OCI-LY1 (cell line): Measurements from ENCODE around the gene GSTP1.

Experiments used
- H2AFZ ChIP-seq: fragments of 200-600 bp; sonication (generic), shearing (Covaris generic); 2 replicates; pipeline ENCODE4 v1.6.0; 2014; ENCODE audit warnings: antibody characterized with exemption, mild to moderate bottlenecking, low read length
- H3F3A ChIP-seq: fragments of 200-600 bp; sonication (generic), shearing (Covaris generic); 2 replicates; pipeline ENCODE4 v1.6.0; 2014; ENCODE audit warnings: mild to moderate bottlenecking, antibody characterized with exemption, low read length, moderate library complexity; ENCODE audit not compliant: insufficient read depth
- H3K27ac ChIP-seq: fragments of 200-600 bp; sonication (generic); 2 replicates; pipeline ENCODE4 v1.5.1; 2014; ENCODE audit warnings: low read length, mixed run types, mild to moderate bottlenecking, low read depth; ENCODE audit not compliant: poor library complexity, severe bottlenecking
- H3K27me3 ChIP-seq: fragments of 200-600 bp; sonication (generic); 2 replicates; pipeline ENCODE4 v1.6.0; 2014; ENCODE audit warnings: antibody characterized with exemption, mild to moderate bottlenecking, low read length, moderate library complexity; ENCODE audit not compliant: insufficient read depth
- H3K36me3 ChIP-seq: fragments of 200-600 bp; sonication (generic); 2 replicates; pipeline ENCODE4 v1.6.1; 2014; ENCODE audit warnings: mild to moderate bottlenecking, antibody characterized with exemption, low read length, moderate library complexity, mixed read lengths; ENCODE audit not compliant: insufficient read depth
- H3K4me1 ChIP-seq: fragments of 200-600 bp; sonication (generic); 2 replicates; pipeline ENCODE4 v1.5.1; 2014; ENCODE audit warnings: mild to moderate bottlenecking, low read length, moderate library complexity; ENCODE audit not compliant: insufficient read depth, severe bottlenecking
- H3K4me2 ChIP-seq: fragments of 200-600 bp; sonication (generic), shearing (Covaris generic); 2 replicates; pipeline ENCODE4 v1.6.1; 2014; ENCODE audit warnings: low read length
- H3K4me3 ChIP-seq: fragments of 200-600 bp; sonication (generic); 2 replicates; pipeline ENCODE4 v1.5.1; 2014; ENCODE audit warnings: low read length, low read depth, mild to moderate bottlenecking, mixed read lengths; ENCODE audit not compliant: poor library complexity, severe bottlenecking
- H3K79me2 ChIP-seq: fragments of 200-600 bp; shearing (Covaris generic); 2 replicates; pipeline ENCODE4 v1.6.1; 2016; ENCODE audit warnings: mixed run types, low read length, mixed read lengths; ENCODE audit not compliant: insufficient read depth
- H3K9ac ChIP-seq: fragments of 200-600 bp; sonication (generic), shearing (Covaris generic); 2 replicates; pipeline ENCODE4 v1.6.1; 2014; ENCODE audit warnings: mild to moderate bottlenecking, low read length, mixed read lengths
- H3K9me2 ChIP-seq: fragments of 200-600 bp; sonication (generic), shearing (Covaris generic); 2 replicates; pipeline ENCODE4 v1.6.1; 2014; ENCODE audit warnings: low read depth, mild to moderate bottlenecking, low read length, mixed read lengths
- H3K9me3 ChIP-seq: fragments of 200-600 bp; shearing (Covaris generic); 2 replicates; pipeline ENCODE4 v1.6.1; 2014; ENCODE audit warnings: low read length, mixed read lengths
- H4K20me1 ChIP-seq: fragments of 200-600 bp; sonication (generic), shearing (Covaris generic); 2 replicates; pipeline ENCODE4 v1.6.0; 2016; ENCODE audit warnings: mild to moderate bottlenecking, low read length; ENCODE audit not compliant: insufficient read depth
- EZH2 ChIP-seq: fragments of 200-600 bp; sonication (generic), shearing (Covaris generic); IDR thresholded peaks from 2 replicates; pipeline ENCODE4 v1.8.0; 2017; ENCODE audit warnings: borderline replicate concordance, mixed run types, mild to moderate bottlenecking, antibody characterized with exemption, low read length, moderate library complexity, mixed read lengths
- TF ChIP-seq, protein P1 (sequence below): fragments of 200-600 bp; sonication (generic), shearing (Covaris generic); IDR thresholded peaks from 2 replicates; pipeline ENCODE4 v1.5.1; 2017; ENCODE audit warnings: mild to moderate bottlenecking, antibody characterized with exemption, low read length, moderate library complexity, mixed read lengths

Gene GSTP1

DNA sequence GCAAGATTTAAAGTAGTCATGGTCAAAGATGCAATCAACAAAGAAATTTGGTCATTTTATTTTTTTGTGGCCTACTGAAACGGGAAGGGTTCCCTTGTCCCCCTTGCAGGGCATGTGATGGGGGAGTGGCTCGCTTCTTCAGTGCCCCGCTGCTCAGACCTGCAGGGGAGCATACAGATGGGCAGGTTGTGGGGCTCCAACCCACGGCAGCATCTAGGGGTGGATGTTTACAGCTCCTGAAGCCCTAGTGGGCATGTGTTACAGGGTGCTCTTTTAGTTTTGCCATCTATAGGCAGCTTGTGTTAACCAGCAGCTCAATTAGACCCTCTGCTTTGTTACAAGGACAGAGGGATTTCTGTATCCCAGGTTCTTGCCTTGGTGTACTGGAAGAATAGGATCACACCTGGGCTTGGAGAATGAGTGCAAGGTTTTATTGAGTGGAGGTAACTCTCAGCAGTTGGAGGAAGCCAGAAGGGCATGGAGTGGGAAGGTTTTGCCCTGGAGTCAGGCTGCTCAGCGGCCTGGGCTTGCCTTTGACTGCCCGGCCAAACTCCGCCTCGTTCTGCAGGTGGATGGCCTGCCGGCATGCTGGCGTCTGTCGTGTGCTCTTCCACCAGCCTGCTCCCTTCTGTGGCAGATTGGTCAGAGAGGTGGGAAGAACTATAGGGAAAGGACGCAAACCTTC, 9.4 kb downstream of the GSTP1 start:
- 0 out of 2 replicates have a peak, but pooled peaks cover 2% of the 10 kb centered on the region for H3K9me3 ChIP-seq
- no peak overlapping the region for H3K9ac ChIP-seq
- peaks cover 9% of the 10 kb centered on the region for H3K4me1 ChIP-seq
- H3K79me2 ChIP-seq: no peaks in the 10 kb centered on the region
- H4K20me1 ChIP-seq: no peaks in the 10 kb centered on the region
- H3K27me3 ChIP-seq: no peaks in the 10 kb centered on the region; the same call in 1 of the 2 replicates
- TF ChIP-seq, protein P1, sequence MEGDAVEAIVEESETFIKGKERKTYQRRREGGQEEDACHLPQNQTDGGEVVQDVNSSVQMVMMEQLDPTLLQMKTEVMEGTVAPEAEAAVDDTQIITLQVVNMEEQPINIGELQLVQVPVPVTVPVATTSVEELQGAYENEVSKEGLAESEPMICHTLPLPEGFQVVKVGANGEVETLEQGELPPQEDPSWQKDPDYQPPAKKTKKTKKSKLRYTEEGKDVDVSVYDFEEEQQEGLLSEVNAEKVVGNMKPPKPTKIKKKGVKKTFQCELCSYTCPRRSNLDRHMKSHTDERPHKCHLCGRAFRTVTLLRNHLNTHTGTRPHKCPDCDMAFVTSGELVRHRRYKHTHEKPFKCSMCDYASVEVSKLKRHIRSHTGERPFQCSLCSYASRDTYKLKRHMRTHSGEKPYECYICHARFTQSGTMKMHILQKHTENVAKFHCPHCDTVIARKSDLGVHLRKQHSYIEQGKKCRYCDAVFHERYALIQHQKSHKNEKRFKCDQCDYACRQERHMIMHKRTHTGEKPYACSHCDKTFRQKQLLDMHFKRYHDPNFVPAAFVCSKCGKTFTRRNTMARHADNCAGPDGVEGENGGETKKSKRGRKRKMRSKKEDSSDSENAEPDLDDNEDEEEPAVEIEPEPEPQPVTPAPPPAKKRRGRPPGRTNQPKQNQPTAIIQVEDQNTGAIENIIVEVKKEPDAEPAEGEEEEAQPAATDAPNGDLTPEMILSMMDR: no peak
- no peak for TF ChIP-seq EZH2
- H3K27ac ChIP-seq: no peak overlapping the region
- H2AFZ ChIP-seq: no peak overlapping the region
- no peak overlapping the region for H3K4me2 ChIP-seq
- no peaks in the 10 kb centered on the region for H3K9me2 ChIP-seq
- H3K4me3 ChIP-seq: no peak overlapping the region
- H3F3A ChIP-seq: no peaks in the 10 kb centered on the region
- peaks cover 14% of the 10 kb centered on the region for H3K36me3 ChIP-seq

DNA sequence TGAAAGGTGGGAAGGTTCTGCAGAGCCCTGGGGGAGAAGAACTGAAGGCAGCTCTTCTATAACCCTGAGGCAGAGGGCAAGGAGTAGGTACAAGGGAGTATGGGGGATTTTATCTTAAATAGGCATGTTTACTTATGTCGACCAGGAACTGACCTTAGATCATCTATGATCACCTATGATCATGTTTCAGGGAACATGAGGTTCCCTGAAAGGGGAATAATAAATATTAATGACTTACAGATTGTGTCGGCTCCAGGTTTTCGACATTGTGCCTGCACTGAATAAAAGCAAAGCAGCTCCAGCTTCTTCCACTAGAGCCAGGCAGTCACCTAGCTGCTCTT, 9.9 kb downstream of the GSTP1 start:
- H3K9ac ChIP-seq: no peak overlapping the region
- H2AFZ ChIP-seq: no peak overlapping the region
- peaks cover 4% of the 10 kb centered on the region for H3K4me1 ChIP-seq
- no peak overlapping the region for H3K27ac ChIP-seq
- H4K20me1 ChIP-seq: no peaks in the 10 kb centered on the region
- no peak overlapping the region for H3K4me3 ChIP-seq
- no peaks in the 10 kb centered on the region; the same call in 1 of the 2 replicates for H3K27me3 ChIP-seq
- peaks cover 9% of the 10 kb centered on the region for H3K36me3 ChIP-seq
- H3K4me2 ChIP-seq: no peak overlapping the region
- H3K9me3 ChIP-seq: 0 out of 2 replicates have a peak, but pooled peaks cover 2% of the 10 kb centered on the region
- no peaks in the 10 kb centered on the region for H3K9me2 ChIP-seq
- TF ChIP-seq, protein P1: no peak
- TF ChIP-seq EZH2: no peak
- no peaks in the 10 kb centered on the region for H3K79me2 ChIP-seq
- H3F3A ChIP-seq: no peaks in the 10 kb centered on the region

DNA sequence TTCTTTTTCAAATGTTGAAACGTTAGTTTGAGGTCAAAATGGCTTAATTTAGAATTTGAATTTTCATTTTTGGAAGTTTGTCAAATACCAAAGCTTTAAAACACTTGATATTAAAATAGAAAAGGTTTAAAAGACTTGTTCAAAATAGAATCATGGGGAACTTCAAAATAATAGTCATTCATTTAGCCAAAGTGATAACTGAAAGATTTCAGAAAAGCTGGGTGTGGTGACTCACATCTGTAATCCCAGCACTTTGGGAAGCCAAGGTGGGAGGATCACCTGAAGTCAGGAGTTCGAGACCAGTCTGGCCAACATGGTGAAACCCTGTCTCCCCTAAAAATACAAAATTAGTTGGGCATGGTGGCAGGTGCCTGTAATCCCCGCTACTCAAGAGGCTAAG, 10.9 kb downstream of the GSTP1 start:
- H3K9ac ChIP-seq: no peak overlapping the region
- no peaks in the 10 kb centered on the region for H4K20me1 ChIP-seq

More for the DNA sequence above, 10.9 kb downstream of the GSTP1 start:
- Histone ChIP-seq H3F3A (no peaks in the 10 kb centered on the region), H3K79me2 (no peaks in the 10 kb centered on the region), H3K36me3 (no peaks in the 10 kb centered on the region; the same call in 1 of the 2 replicates), H3K27me3 (no peaks in the 10 kb centered on the region; the same call in 1 of the 2 replicates), H2AFZ (no peak overlapping the region), H3K4me1 (peaks cover under 1% of the 10 kb centered on the region), H3K9me2 (no peaks in the 10 kb centered on the region), H3K27ac (no peak overlapping the region), H3K9me3 (0 out of 2 replicates have a peak, but pooled peaks cover 2% of the 10 kb centered on the region), H3K4me3 (no peak overlapping the region), H3K4me2 (no peak overlapping the region)
- TF ChIP-seq, protein P1: no peak
- no peak for TF ChIP-seq EZH2
